ENCODE results near the gene TEX10.

GRCh38 chr9:100352201-100352726 lies 478 bp downstream of the TEX10 start:
- TF ChIP-seq CTCF (IDR thresholded peaks at IDR 0.05 in 4 of 5, conservative IDR thresholded peaks at IDR 0.05 in 1 of 5), result no peak
- TF ChIP-seq POLR2A (IDR thresholded peaks at IDR 0.05), result no peak

Measured in gastrocnemius medialis (tissue), 4 donors.